ENCODE measurements around the gene CRHR1. TPM values are rescaled to one million over a fixed set of nuclear protein-coding genes. Genes with fewer than 3 reads are reported as not detected.

Gene CRHR1
- total RNA-seq, 1 donor from 2014 or later: not detected

DNA sequence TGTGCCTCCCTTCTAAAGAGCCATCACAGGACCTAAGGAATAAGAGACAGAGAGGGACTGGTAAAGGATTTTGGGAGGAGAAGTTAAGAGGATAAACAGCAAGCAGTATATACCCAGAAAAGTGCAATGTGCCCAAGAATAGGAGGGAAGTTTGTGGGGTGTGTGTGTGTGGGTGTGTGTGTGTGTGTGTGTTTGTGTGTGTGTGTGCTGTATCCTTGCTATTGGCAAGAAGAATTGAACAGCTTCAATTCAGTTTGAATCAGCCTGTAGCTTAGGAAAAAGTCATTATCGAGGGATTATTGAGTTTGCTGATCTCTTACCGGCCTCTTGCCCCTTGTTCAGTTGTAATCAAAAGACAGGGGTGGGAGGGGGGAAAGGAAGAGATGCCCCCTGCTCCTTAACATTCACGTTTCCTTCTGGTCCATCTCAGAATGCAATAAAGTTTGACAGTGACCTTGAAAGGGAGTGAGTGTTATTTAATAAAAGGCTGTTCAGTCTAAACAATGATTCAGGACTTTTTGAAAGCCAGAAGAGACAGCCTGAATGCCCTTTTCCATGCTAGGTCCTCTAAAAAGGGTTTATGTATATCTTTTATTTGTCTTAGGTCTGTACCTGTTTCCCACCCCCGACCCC, 86.3 kb downstream of the CRHR1 start:
- TF ChIP-seq, protein P1, sequence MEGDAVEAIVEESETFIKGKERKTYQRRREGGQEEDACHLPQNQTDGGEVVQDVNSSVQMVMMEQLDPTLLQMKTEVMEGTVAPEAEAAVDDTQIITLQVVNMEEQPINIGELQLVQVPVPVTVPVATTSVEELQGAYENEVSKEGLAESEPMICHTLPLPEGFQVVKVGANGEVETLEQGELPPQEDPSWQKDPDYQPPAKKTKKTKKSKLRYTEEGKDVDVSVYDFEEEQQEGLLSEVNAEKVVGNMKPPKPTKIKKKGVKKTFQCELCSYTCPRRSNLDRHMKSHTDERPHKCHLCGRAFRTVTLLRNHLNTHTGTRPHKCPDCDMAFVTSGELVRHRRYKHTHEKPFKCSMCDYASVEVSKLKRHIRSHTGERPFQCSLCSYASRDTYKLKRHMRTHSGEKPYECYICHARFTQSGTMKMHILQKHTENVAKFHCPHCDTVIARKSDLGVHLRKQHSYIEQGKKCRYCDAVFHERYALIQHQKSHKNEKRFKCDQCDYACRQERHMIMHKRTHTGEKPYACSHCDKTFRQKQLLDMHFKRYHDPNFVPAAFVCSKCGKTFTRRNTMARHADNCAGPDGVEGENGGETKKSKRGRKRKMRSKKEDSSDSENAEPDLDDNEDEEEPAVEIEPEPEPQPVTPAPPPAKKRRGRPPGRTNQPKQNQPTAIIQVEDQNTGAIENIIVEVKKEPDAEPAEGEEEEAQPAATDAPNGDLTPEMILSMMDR (IDR thresholded peaks at IDR 0.05): no peak
- H3K27ac ChIP-seq: no peak overlapping the region
- H3K4me3 ChIP-seq: no peak overlapping the region
- no peaks in the 10 kb centered on the region for H3K27me3 ChIP-seq
- no peaks in the 10 kb centered on the region for H3K9me3 ChIP-seq
- no peak for DNase-seq (ENCODE audit: low spot score in 2 of 2)
- no peaks in the 10 kb centered on the region for H3K4me1 ChIP-seq
- intact Hi-C loops (cut with DNase I): no loop called here
- no peaks in the 10 kb centered on the region for H3K36me3 ChIP-seq

DNA sequence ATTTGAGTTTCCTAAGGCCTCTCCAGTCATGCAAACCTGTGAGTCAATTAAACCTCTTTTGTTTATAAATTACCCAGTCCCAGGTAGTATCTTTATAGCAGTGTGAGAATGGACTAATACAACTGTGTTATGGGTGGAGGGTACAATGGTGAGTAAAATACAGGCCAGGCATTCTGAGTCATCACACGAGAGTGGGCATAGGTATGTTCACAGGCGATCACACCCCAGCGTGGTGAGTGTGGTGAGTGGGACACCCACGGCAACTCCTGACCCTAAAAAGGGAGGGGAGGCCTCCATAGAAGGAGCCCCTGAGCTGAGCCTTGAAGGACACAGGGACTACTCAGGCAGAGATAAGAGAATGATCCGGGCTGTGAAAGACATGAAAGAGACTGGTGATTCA, 87.6 kb downstream of the CRHR1 start:
- Histone ChIP-seq H3K4me1 (no peaks in the 10 kb centered on the region), H3K9me3 (no peaks in the 10 kb centered on the region), H3K4me3 (no peak overlapping the region), H3K27ac (no peak overlapping the region), H3K27me3 (no peaks in the 10 kb centered on the region), H3K36me3 (no peaks in the 10 kb centered on the region)
- DNase-seq (ENCODE audit: low spot score in 2 of 2): no peak
- intact Hi-C loops (cut with DNase I): no loop called here
- TF ChIP-seq, protein P1 (IDR thresholded peaks at IDR 0.05): no peak

DNA sequence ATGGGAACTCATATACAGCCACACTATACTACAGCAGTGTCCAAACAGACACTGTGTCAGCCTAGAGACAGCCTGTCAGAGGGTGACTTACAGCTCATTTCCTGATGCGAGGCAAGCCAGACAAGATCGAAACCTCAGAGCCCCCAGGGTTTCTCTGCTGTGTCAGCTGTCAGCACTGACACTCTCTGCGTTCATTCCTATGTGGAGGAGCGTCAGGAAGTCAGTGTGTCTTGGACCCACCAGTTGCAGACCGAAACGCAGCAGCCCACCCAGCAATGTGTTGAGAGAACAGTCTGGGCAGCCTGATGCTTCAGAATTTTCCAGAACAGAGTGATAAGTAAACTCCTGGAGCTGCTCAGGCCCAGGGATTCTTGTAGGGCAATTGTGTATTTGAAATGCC, 89.6 kb downstream of the CRHR1 start:
- H3K9me3 ChIP-seq: no peaks in the 10 kb centered on the region
- no peaks in the 10 kb centered on the region for H3K4me1 ChIP-seq
- H3K36me3 ChIP-seq: no peaks in the 10 kb centered on the region
- no peak for DNase-seq (ENCODE audit: low spot score in 2 of 2)
- H3K27ac ChIP-seq: no peak overlapping the region
- H3K4me3 ChIP-seq: no peak overlapping the region
- intact Hi-C loops (cut with DNase I): no loop called here
- TF ChIP-seq, protein P1 (IDR thresholded peaks at IDR 0.05): no peak
- H3K27me3 ChIP-seq: no peaks in the 10 kb centered on the region

DNA sequence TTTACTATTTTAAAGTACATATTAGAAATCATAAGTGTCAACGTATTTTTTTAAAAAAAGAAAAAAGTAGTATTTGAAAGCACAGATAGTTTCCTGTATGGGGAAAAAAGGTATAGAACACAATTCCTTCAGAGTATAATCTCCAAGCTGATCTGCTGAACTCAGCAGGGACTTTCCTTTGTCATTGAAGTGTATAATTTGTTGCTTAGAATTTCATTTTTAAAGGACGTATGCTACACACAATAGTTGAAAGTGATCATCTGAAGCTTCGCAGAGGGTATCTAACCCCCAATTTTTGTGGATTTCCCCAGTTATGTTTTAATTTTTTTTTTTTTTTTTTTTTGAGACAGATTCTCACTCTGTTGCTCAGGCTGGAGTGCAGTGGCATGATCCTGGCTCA, 90.0 kb downstream of the CRHR1 start:
- Histone ChIP-seq H3K4me3 (no peak overlapping the region), H3K9me3 (no peaks in the 10 kb centered on the region), H3K4me1 (no peaks in the 10 kb centered on the region), H3K36me3 (no peaks in the 10 kb centered on the region), H3K27me3 (no peaks in the 10 kb centered on the region), H3K27ac (no peak overlapping the region)
- TF ChIP-seq, protein P1 (IDR thresholded peaks at IDR 0.05): no peak
- intact Hi-C loops (cut with DNase I): no loop called here
- no peak for DNase-seq (ENCODE audit: low spot score in 2 of 2)

DNA sequence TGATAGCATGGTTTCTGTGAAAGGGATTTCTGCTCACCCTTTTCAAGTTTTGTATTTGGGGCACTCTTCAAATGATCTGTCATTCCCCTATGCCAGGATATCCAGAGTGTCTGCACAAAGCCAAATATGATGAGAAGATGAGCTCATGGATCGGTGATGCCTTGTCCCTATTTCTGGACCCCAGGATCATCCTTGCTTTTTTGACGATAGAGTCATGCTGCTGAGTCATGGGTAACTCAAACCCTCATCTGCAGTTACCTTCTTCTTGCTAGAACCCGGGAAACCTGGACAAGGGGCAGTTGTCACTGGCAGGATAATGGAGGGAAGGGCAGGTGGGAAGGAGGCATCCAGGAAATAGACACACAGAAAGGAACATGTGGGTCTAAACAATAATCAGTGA, 92.4 kb downstream of the CRHR1 start:
- Histone ChIP-seq H3K27ac (no peak overlapping the region), H3K27me3 (no peaks in the 10 kb centered on the region), H3K9me3 (no peaks in the 10 kb centered on the region), H3K4me3 (no peak overlapping the region), H3K4me1 (no peaks in the 10 kb centered on the region), H3K36me3 (no peaks in the 10 kb centered on the region)
- intact Hi-C loops (cut with DNase I): no loop called here
- DNase-seq (ENCODE audit: low spot score in 2 of 2): no peak
- TF ChIP-seq, protein P1 (IDR thresholded peaks at IDR 0.05): no peak

DNA sequence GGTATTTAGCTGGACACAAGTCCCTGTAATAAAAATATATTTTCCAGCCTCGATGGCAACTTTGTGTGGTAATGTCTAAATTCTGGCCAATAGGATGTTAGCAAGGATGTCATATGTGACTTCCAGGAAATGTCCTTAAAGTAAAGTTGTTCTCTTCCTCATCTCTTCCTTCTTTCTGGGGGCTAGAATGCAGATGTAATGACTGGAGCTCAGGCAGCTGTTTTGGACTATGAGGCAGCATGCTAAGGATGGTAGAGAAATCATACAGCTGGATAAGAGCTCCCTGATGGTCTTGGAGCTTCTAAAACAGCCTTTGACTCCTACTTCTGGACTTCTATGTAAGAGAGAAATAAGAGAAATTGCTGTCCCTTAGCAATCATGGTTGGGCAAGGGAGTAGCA, 93.3 kb downstream of the CRHR1 start:
- TF ChIP-seq, protein P1 (IDR thresholded peaks at IDR 0.05): no peak
- Histone ChIP-seq H3K4me3 (no peak overlapping the region), H3K36me3 (no peaks in the 10 kb centered on the region), H3K27me3 (no peaks in the 10 kb centered on the region), H3K4me1 (no peaks in the 10 kb centered on the region), H3K9me3 (no peaks in the 10 kb centered on the region), H3K27ac (no peak overlapping the region)
- no peak for DNase-seq (ENCODE audit: low spot score in 2 of 2)
- intact Hi-C loops (cut with DNase I): no loop called here
